NCI-H2081 (cell line): Measurements from ENCODE around the gene FAM111A.

Experiments
- DNase-seq, 2 experiments: peaks; one replicate each; lab custom pipeline; 2025; lab: John Stamatoyannopoulos, UW

Gene FAM111A

GRCh38 chr11:59141673-59142460 lies 789 bp upstream of the FAM111A start:
- DNase-seq = no peak

- no peak for DNase-seq
Observed at GRCh38 chr11:59144096-59144495, 1.4 kb downstream of the FAM111A start.

GRCh38 chr11:59144579-59145345 lies 2.1 kb downstream of the FAM111A start:
- peak; percentile 90 to 94 for DNase-seq

- DNase-seq = no peak
Observed at GRCh38 chr11:59145534-59145933, 2.9 kb downstream of the FAM111A start.

GRCh38 chr11:59151761-59152160 lies 9.1 kb downstream of the FAM111A start:
- no peak for DNase-seq

GRCh38 chr11:59152312-59152951 lies 9.8 kb downstream of the FAM111A start:
- no peak for DNase-seq

GRCh38 chr11:59154610-59155009 lies 12.0 kb downstream of the FAM111A start:
- DNase-seq = no peak

GRCh38 chr11:59157433-59157832 lies 14.8 kb downstream of the FAM111A start:
- no peak for DNase-seq

- DNase-seq = peak; percentile 53 to 69
Observed at GRCh38 chr11:59158206-59159068, 15.8 kb downstream of the FAM111A start.

GRCh38 chr11:59164028-59164427 lies 21.4 kb downstream of the FAM111A start:
- no peak for DNase-seq

GRCh38 chr11:59171508-59172322 lies 29.1 kb downstream of the FAM111A start, which contains the start of gene DTX4:
Gene DTX4, plus strand, starts transcription at chr11:59172132. Its CDS starts 464 bp downstream, at chr11:59172596.
- peak; percentile 76 to 81 for DNase-seq

- DNase-seq = no peak
Observed at GRCh38 chr11:59172345-59173079, 29.9 kb downstream of the FAM111A start.

GRCh38 chr11:59173080-59173963 lies 30.7 kb downstream of the FAM111A start:
- DNase-seq = no peak

- DNase-seq = no peak
Observed at GRCh38 chr11:59173964-59174663, 31.5 kb downstream of the FAM111A start.

GRCh38 chr11:59174664-59175033 lies 32.0 kb downstream of the FAM111A start:
- no peak for DNase-seq

- no peak for DNase-seq
Observed at GRCh38 chr11:59175091-59175501, 32.4 kb downstream of the FAM111A start.

- no peak for DNase-seq
Observed at GRCh38 chr11:59176330-59176729, 33.7 kb downstream of the FAM111A start.

GRCh38 chr11:59178402-59178801 lies 35.7 kb downstream of the FAM111A start:
- DNase-seq = no peak
